BLaER1 treated with 17β-estradiol and CSF1 and Interleukin-3, amounts not matched to agents 10 nM and 100 nM (cell line): ENCODE measurements around the gene SCAMP5.
A peak's percentile ranks its signal among the peaks of the same experiment; 100 is the strongest.

Source experiments
- H3K27ac ChIP-seq, 11 experiments: shearing (Covaris generic); formaldehyde crosslinking; 2 replicates each; pipeline ENCODE4 v1.8.1; 2022
- H3K27me3 ChIP-seq, 11 experiments: shearing (Covaris generic); formaldehyde crosslinking; 2 replicates each; pipeline ENCODE4 v1.8.1; 2022
- H3K36me3 ChIP-seq, 11 experiments: shearing (Covaris generic); formaldehyde crosslinking; 2 replicates each; pipeline ENCODE4 v1.8.1; 2022
- H3K4me1 ChIP-seq, 10 experiments: shearing (Covaris generic); formaldehyde crosslinking; 2 replicates each; pipeline ENCODE4 v1.8.1; 2022
- H3K4me2 ChIP-seq, 11 experiments: shearing (Covaris generic); formaldehyde crosslinking; 2 replicates each; pipeline ENCODE4 v1.8.1; 2022
- H3K4me3 ChIP-seq, 10 experiments: shearing (Covaris generic); formaldehyde crosslinking; 2 replicates each; pipeline ENCODE4 v1.8.1; 2022
- H3K9ac ChIP-seq, 11 experiments: shearing (Covaris generic); formaldehyde crosslinking; 2 replicates each; pipeline ENCODE4 v1.8.1; 2022
- H3K9me3 ChIP-seq, 11 experiments: shearing (Covaris generic); formaldehyde crosslinking; replicated peaks in 1 of 11; 2 replicates each; pipeline ENCODE4 v1.8.1; 2022
- H4K20me1 ChIP-seq, 11 experiments: shearing (Covaris generic); formaldehyde crosslinking; 2 replicates each; pipeline ENCODE4 v1.8.1; 2022
- Cebpa-rat ChIP-seq, 11 experiments: shearing (Covaris generic); IDR thresholded peaks; 2 replicates each; pipeline ENCODE4 v1.8.1; 2022

SCAMP5 gene

GRCh38 chr15:75037685-75038084 lies 42.3 kb downstream of the SCAMP5 start:
- H3K4me2 ChIP-seq, result peak overlapping the region; percentile 0 to 82 (median 62); a peak in 19 of 22 replicates
- H3K4me3 ChIP-seq, result peak overlapping the region in 1 of 10 experiments; percentile 26; a peak in 2 of 20 replicates
- no peaks in the 10 kb centered on the region for H3K27me3 ChIP-seq
- H3K36me3 ChIP-seq, result peaks cover 0 to 14% (median 5%) of the 10 kb centered on the region in 11 experiments; a peak in 4 of 22 replicates
- no peak for TF ChIP-seq Cebpa-rat (IDR thresholded peaks at IDR 0.05)
- no peaks in the 10 kb centered on the region; a peak in 2 of 22 replicates for H4K20me1 ChIP-seq
- H3K27ac ChIP-seq, result peak overlapping the region in 4 of 11 experiments; percentile 3 to 23 (median 16); a peak in 6 of 22 replicates
- peaks cover 45 to 99% (median 72%) of the 10 kb centered on the region in 10 experiments for H3K4me1 ChIP-seq
- 0 out of 22 replicates have a peak overlapping the region, but pooled peaks of 1 of the 11 experiments have one; percentile 5 for H3K9ac ChIP-seq
- peaks cover 0 to 3% (median 0%) of the 10 kb centered on the region in 11 experiments; a peak in 2 of 22 replicates for H3K9me3 ChIP-seq

GRCh38 chr15:75038231-75038630 lies 42.9 kb downstream of the SCAMP5 start:
- peak overlapping the region in 3 of 11 experiments; percentile 16 to 23 (median 16); a peak in 7 of 22 replicates for H3K27ac ChIP-seq
- H3K4me3 ChIP-seq, result no peak overlapping the region
- peaks cover 48 to 99% (median 72%) of the 10 kb centered on the region in 10 experiments for H3K4me1 ChIP-seq
- H3K36me3 ChIP-seq, result peaks cover 0 to 14% (median 5%) of the 10 kb centered on the region in 11 experiments; a peak in 4 of 22 replicates
- H3K9ac ChIP-seq, result 0 out of 22 replicates have a peak overlapping the region, but pooled peaks of 1 of the 11 experiments have one; percentile 5
- H3K4me2 ChIP-seq, result peak overlapping the region; percentile 0 to 82 (median 62); a peak in 19 of 22 replicates
- no peaks in the 10 kb centered on the region for H3K9me3 ChIP-seq
- TF ChIP-seq Cebpa-rat (IDR thresholded peaks at IDR 0.05), result no peak
- H3K27me3 ChIP-seq, result no peaks in the 10 kb centered on the region
- peaks cover 0 to 3% (median 1%) of the 10 kb centered on the region in 11 experiments; a peak in 14 of 22 replicates for H4K20me1 ChIP-seq

GRCh38 chr15:75042730-75043508 lies 47.6 kb downstream of the SCAMP5 start:
- peaks cover 0 to 9% (median 0%) of the 10 kb centered on the region in 11 experiments; a peak in 1 of 22 replicates for H3K36me3 ChIP-seq
- H3K27ac ChIP-seq, result peak overlapping the region; percentile 78 to 90 (median 85)
- H3K9me3 ChIP-seq, result no peaks in the 10 kb centered on the region
- peak overlapping the region; percentile 81 to 96 (median 88) for H3K4me2 ChIP-seq
- H4K20me1 ChIP-seq, result peaks cover 0 to 32% (median 13%) of the 10 kb centered on the region in 11 experiments; a peak in 15 of 22 replicates
- TF ChIP-seq Cebpa-rat (IDR thresholded peaks at IDR 0.05), result no peak
- peaks cover 70 to 99% (median 86%) of the 10 kb centered on the region in 10 experiments for H3K4me1 ChIP-seq
- no peaks in the 10 kb centered on the region for H3K27me3 ChIP-seq
- H3K4me3 ChIP-seq, result peak overlapping the region in 5 of 10 experiments; percentile 9 to 50 (median 27); a peak in 3 of 20 replicates
- H3K9ac ChIP-seq, result peak overlapping the region; percentile 66 to 77 (median 74); a peak in 21 of 22 replicates

GRCh38 chr15:75043509-75044257 lies 48.3 kb downstream of the SCAMP5 start:
- Histone ChIP-seq H3K9ac (peak overlapping the region; percentile 66 to 77 (median 74); a peak in 21 of 22 replicates), H3K9me3 (no peaks in the 10 kb centered on the region), H3K4me3 (peak overlapping the region in 5 of 10 experiments; percentile 11 to 50 (median 27); a peak in 4 of 20 replicates), H3K4me1 (peaks cover 71 to 99% (median 86%) of the 10 kb centered on the region in 10 experiments), H3K36me3 (peaks cover 0 to 16% (median 2%) of the 10 kb centered on the region in 11 experiments; a peak in 8 of 22 replicates), H3K27ac (peak overlapping the region; percentile 78 to 90 (median 85)), H4K20me1 (peaks cover 0 to 32% (median 13%) of the 10 kb centered on the region in 11 experiments; a peak in 15 of 22 replicates), H3K4me2 (peak overlapping the region; percentile 81 to 96 (median 88)), H3K27me3 (no peaks in the 10 kb centered on the region)
- no peak for TF ChIP-seq Cebpa-rat (IDR thresholded peaks at IDR 0.05)

- H3K4me3 ChIP-seq, result peak overlapping the region in 4 of 10 experiments; percentile 1 to 50 (median 7); a peak in 3 of 20 replicates
- H3K4me1 ChIP-seq, result peaks cover 78 to 99% (median 91%) of the 10 kb centered on the region in 10 experiments
- H3K9ac ChIP-seq, result peak overlapping the region; percentile 58 to 77 (median 74); a peak in 19 of 22 replicates
- H3K9me3 ChIP-seq, result no peaks in the 10 kb centered on the region
- no peak for TF ChIP-seq Cebpa-rat (IDR thresholded peaks at IDR 0.05)
- H3K27ac ChIP-seq, result peak overlapping the region; percentile 59 to 90 (median 85); a peak in 21 of 22 replicates
- H3K27me3 ChIP-seq, result no peaks in the 10 kb centered on the region
- peak overlapping the region; percentile 81 to 96 (median 88) for H3K4me2 ChIP-seq
- peaks cover 0 to 32% (median 13%) of the 10 kb centered on the region in 11 experiments; a peak in 15 of 22 replicates for H4K20me1 ChIP-seq
- peaks cover 0 to 22% (median 7%) of the 10 kb centered on the region in 11 experiments; a peak in 10 of 22 replicates for H3K36me3 ChIP-seq
These were observed 49.0 kb downstream of the SCAMP5 start for GRCh38 chr15:75044258-75044878.

- H3K27ac ChIP-seq, result peak overlapping the region; percentile 59 to 90 (median 85); a peak in 16 of 22 replicates
- H3K4me3 ChIP-seq, result no peak overlapping the region
- H3K4me1 ChIP-seq, result peaks cover 89 to 100% (median 98%) of the 10 kb centered on the region in 10 experiments
These were observed 50.1 kb downstream of the SCAMP5 start for GRCh38 chr15:75045332-75046015.

GRCh38 chr15:75048394-75048793 lies 53.0 kb downstream of the SCAMP5 start:
- no peak for TF ChIP-seq Cebpa-rat (IDR thresholded peaks at IDR 0.05)
- Histone ChIP-seq H3K4me3 (no peak overlapping the region), H3K9me3 (no peaks in the 10 kb centered on the region), H3K27me3 (no peaks in the 10 kb centered on the region), H3K4me2 (peak overlapping the region; percentile 50 to 96 (median 86); a peak in 17 of 22 replicates), H4K20me1 (peaks cover 0 to 29% (median 11%) of the 10 kb centered on the region in 11 experiments; a peak in 15 of 22 replicates), H3K9ac (peak overlapping the region in 4 of 11 experiments; percentile 14 to 77 (median 74); a peak in 4 of 22 replicates), H3K27ac (peak overlapping the region in 8 of 11 experiments; percentile 77 to 91 (median 86); a peak in 11 of 22 replicates), H3K36me3 (peaks cover 0 to 26% (median 7%) of the 10 kb centered on the region in 11 experiments; a peak in 10 of 22 replicates), H3K4me1 (peaks cover 80 to 88% (median 83%) of the 10 kb centered on the region in 10 experiments)

More at GRCh38 chr15:75045332-75046015, 50.1 kb downstream of the SCAMP5 start:
- H3K9ac ChIP-seq, result peak overlapping the region in 7 of 11 experiments; percentile 58 to 77 (median 74); a peak in 4 of 22 replicates
- H3K4me2 ChIP-seq, result peak overlapping the region; percentile 84 to 96 (median 88)
- peaks cover 0 to 26% (median 7%) of the 10 kb centered on the region in 11 experiments; a peak in 10 of 22 replicates for H3K36me3 ChIP-seq
- H4K20me1 ChIP-seq, result peaks cover 0 to 32% (median 13%) of the 10 kb centered on the region in 11 experiments; a peak in 15 of 22 replicates
- no peaks in the 10 kb centered on the region for H3K27me3 ChIP-seq
- TF ChIP-seq Cebpa-rat (IDR thresholded peaks at IDR 0.05), result no peak
- no peaks in the 10 kb centered on the region for H3K9me3 ChIP-seq
